K562 (cell line): ENCODE results near the gene ZNF213. TPM values are rescaled to one million over a fixed set of nuclear protein-coding genes. Genes with fewer than 3 reads are reported as not detected.

ENCODE experiments used
- CREB3L1 ChIP-seq: fragments of 450-650 bp; IDR thresholded peaks from 2 replicates; pipeline ENCODE4 v1.6.1; 2014; ENCODE audit warnings: low read depth, mild to moderate bottlenecking, moderate library complexity, borderline replicate concordance
- CSDE1 ChIP-seq, 2 experiments: fragments of 450-650 bp; IDR thresholded peaks; 2 replicates each; pipeline ENCODE4 v1.6.1; 2016; ENCODE audit warnings: mild to moderate bottlenecking in 1 of 2
- ELK3 ChIP-seq: fragments of 450-650 bp; formaldehyde crosslinking; IDR thresholded peaks from 2 replicates; pipeline ENCODE4 v1.4.0; 2020; ENCODE audit warnings: mild to moderate bottlenecking
- EP300 ChIP-seq: IDR thresholded peaks from 2 replicates; pipeline ENCODE4 v1.6.1; 2012; ENCODE audit warnings: low read length, improper control_type of control experiment
- FIP1L1 ChIP-seq: fragments of 200-400 bp; formaldehyde crosslinking; IDR thresholded peaks from 2 replicates; pipeline ENCODE4 v1.6.1; 2018; ENCODE audit warnings: mild to moderate bottlenecking, low read depth, low read length; ENCODE audit not compliant: poor library complexity, severe bottlenecking
- HOXB6 ChIP-seq: fragments of 250-450 bp; sonication (Bioruptor Pico); IDR thresholded peaks from 2 replicates; pipeline ENCODE4 v1.5.1; 2022; ENCODE audit warnings: mild to moderate bottlenecking, borderline replicate concordance
- KLF1 ChIP-seq: fragments of 450-650 bp; IDR thresholded peaks from 2 replicates; pipeline ENCODE4 v1.6.1; 2016; ENCODE audit warnings: missing genetic modification characterization, missing compliant biosample characterization
- MITF ChIP-seq: IDR thresholded peaks from 2 replicates; pipeline ENCODE4 v1.6.1; 2014; ENCODE audit warnings: antibody characterized with exemption
- RFX1 ChIP-seq: fragments of 450-650 bp; IDR thresholded peaks from 2 replicates; pipeline ENCODE4 v1.6.1; 2016; ENCODE audit warnings: mild to moderate bottlenecking, moderate library complexity
- SREBF1 ChIP-seq: fragments of 150-350 bp; IDR thresholded peaks from 2 replicates; pipeline ENCODE4 v1.6.1; 2014; ENCODE audit warnings: antibody characterized with exemption, low read depth, low read length, borderline replicate concordance
- VEZF1 ChIP-seq: fragments of 200-800 bp; sonication (Bioruptor generic); IDR thresholded peaks from 2 replicates; pipeline ENCODE4 v1.6.1; 2017; ENCODE audit warnings: missing genetic modification characterization, missing compliant biosample characterization
- ZBTB34 ChIP-seq: fragments of 250-450 bp; sonication (Bioruptor Pico); IDR thresholded peaks from 2 replicates; pipeline ENCODE4 v1.8.0; 2021; ENCODE audit warnings: mild to moderate bottlenecking, moderate library complexity
- ZBTB8A ChIP-seq: fragments of 450-650 bp; IDR thresholded peaks from 2 replicates; pipeline ENCODE4 v1.6.1; 2018; ENCODE audit warnings: mild to moderate bottlenecking, moderate library complexity; ENCODE audit not compliant: partially characterized antibody
- ZNF354B ChIP-seq: fragments of 250-450 bp; sonication (Bioruptor Pico); IDR thresholded peaks from 2 replicates; pipeline ENCODE4 v1.4.0; 2020
- ZNF518B ChIP-seq: fragments of 250-450 bp; sonication (Bioruptor Pico); IDR thresholded peaks from 2 replicates; pipeline ENCODE4 v1.5.0; 2021; ENCODE audit warnings: mild to moderate bottlenecking, moderate library complexity
- ZNF778 ChIP-seq: fragments of 450-650 bp; formaldehyde crosslinking; IDR thresholded peaks from 2 replicates; pipeline ENCODE4 v1.4.0; 2020; ENCODE audit warnings: mild to moderate bottlenecking, moderate library complexity
- polyA plus RNA-seq, 8 experiments: library from polyadenylated mRNA; depleted of rRNA in 4 of 8; stranded (reverse) in 5 of 8; unstranded in 3 of 8; fragments of >200 nt; fragmentation: Nextera tagmentation in 2 of 8; fragmentation: Illumina TruSeq in 1 of 8; extraction: Ambion mirVana in 2 of 8; extraction: Trizol in 1 of 8; gene quantifications; 2 replicates each; pipeline versions ENCODE4 v1.2.1 to v1.2.3, GENCODE V29; 2011 to 2014; ENCODE audit warnings: inconsistent platforms in 1 of 8, missing spikeins in 1 of 8
- total RNA-seq, 7 experiments: library from RNA; depleted of rRNA in 6 of 7; stranded (reverse); fragments of >200 nt in 6 of 7; fragmentation: Illumina TruSeq in 2 of 7; extraction: Trizol in 2 of 7; gene quantifications; 2 replicates each; pipeline versions ENCODE4 v1.2.1 to v1.2.3, GENCODE V29; 2011 to 2021; ENCODE audit warnings: low replicate concordance in 1 of 7

ZNF213 gene
- total and polyA plus RNA-seq, 9 of the 15 experiments (the other 6 are each of a cell fraction or from before 2014, with no cell fraction given) = 0.49 to 10.0 (median 1.8) TPM

GRCh38 chr16:3150346-3151218 is 15.8 kb downstream of the ZNF213 start (continued):
- TF ChIP-seq ZBTB34 (CRISPR knock-in tag) (no peak), KLF1 (tag) (no peak), CREB3L1 (peak; percentile 60; the same call in 1 of the 2 replicates), EP300 (peak; percentile 78), ELK3 (CRISPR knock-in tag) (no peak), RFX1 (peak; percentile 79; the same call in 1 of the 2 replicates), SREBF1 (peak; percentile 40; the same call in 1 of the 2 replicates), VEZF1 (CRISPR knock-in tag) (peak; percentile 60; the same call in 1 of the 2 replicates), ZNF778 (CRISPR knock-in tag) (no peak), ZNF518B (no peak), ZBTB8A (no peak), HOXB6 (no peak), ZNF354B (CRISPR knock-in tag) (no peak), CSDE1 (IDR thresholded peaks at IDR 0.05) (peak in 1 of 2 experiments; percentile 72; a peak in 1 of 4 replicates), MITF (no peak), FIP1L1 (peak; percentile 37)
